ENCODE results near the gene ADGRL2.

DNA sequence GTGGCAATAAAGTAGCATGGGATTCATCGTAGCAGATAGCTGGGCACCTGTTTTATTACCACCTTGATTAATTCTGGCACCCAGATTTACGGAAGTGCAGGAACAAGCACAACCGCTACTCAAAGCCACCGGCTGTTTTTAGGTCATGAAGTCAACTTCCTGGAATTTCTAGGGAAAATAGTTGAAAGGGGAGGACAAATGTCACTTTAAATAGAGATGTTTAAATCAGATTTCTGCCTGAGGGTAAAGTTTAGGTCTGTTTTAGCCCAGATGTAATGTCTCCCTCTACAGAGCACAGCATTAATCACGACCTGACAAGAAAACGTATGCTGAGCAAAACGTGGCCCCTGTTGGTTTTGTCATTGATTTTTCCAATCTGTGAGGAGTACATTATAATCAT, 8.0 kb downstream of the ADGRL2 start:
- TF ChIP-seq, protein P1, sequence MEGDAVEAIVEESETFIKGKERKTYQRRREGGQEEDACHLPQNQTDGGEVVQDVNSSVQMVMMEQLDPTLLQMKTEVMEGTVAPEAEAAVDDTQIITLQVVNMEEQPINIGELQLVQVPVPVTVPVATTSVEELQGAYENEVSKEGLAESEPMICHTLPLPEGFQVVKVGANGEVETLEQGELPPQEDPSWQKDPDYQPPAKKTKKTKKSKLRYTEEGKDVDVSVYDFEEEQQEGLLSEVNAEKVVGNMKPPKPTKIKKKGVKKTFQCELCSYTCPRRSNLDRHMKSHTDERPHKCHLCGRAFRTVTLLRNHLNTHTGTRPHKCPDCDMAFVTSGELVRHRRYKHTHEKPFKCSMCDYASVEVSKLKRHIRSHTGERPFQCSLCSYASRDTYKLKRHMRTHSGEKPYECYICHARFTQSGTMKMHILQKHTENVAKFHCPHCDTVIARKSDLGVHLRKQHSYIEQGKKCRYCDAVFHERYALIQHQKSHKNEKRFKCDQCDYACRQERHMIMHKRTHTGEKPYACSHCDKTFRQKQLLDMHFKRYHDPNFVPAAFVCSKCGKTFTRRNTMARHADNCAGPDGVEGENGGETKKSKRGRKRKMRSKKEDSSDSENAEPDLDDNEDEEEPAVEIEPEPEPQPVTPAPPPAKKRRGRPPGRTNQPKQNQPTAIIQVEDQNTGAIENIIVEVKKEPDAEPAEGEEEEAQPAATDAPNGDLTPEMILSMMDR (IDR thresholded peaks at IDR 0.05): no peak
- no peak for TF ChIP-seq POLR2A (IDR thresholded peaks at IDR 0.05)

Measured in testis (tissue), 2 donors.